ENCODE results near the gene BDKRB2.

The BDKRB2 gene

DNA sequence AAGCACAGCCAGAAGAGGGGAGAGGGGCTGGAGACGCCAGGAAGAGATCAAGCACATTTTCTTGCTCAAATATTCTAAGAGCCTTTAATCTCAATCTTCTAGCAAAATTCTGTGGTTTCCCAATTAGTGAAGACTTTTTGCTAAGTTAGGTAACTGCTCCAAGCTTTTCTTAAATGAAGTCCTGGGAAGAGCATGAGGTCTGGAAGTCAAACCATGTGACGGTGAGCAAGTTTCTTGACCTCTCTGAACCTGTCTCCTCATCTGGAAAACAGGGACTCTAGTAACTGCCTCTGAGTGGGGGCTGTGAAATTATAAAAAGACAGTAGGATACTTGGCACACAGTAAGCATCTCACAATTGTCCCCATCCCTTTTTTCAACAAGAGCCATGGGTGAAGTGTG, 75.5 kb downstream of the BDKRB2 start:
- no peak overlapping the region for H3K4me3 ChIP-seq (ENCODE audit: low read length)

DNA sequence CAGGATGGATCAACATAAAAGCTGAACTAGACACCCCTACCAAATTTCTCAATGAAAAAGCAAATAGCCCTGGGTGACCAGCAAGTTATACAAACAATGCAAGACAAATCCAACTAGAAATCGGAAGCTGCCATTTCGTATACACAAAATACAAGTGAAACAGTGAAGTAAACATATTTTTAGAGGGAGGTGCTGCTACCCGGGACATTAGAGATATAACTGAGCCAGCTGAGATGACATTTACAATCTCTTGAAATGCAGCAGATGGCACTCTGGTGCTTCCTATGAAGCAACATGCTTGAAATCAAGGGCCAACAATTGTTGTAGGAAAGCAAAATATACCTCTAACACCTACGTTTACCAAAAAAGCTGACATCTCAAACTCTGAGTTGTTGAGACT, 76.8 kb downstream of the BDKRB2 start:
- no peak overlapping the region for H3K4me3 ChIP-seq (ENCODE audit: low read length)
- no peak for DNase-seq (ENCODE audit: low read depth, low spot score)

More for the DNA sequence above, 75.5 kb downstream of the BDKRB2 start:
- DNase-seq (ENCODE audit: low read depth, low spot score) = no peak

DNA sequence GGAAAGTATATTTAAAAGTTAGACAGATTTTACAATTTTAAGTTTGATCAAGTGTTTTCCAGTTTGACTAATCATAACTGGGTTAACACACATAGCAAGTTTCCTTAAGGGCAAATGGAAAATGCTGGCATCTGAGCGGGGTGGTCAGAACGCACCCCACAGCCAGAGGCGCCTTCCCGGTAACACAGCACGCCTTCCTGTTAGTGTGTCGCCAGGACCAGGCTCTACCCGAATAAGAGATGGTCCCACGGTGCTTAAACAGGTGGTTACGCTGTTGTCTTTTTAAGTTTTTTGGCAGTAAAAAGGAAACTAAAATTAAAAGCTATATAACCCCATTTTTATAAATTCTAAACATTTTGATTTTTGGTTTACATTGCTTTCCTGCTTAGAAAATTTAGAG, 79.4 kb downstream of the BDKRB2 start:
- H3K4me3 ChIP-seq (ENCODE audit: low read length) = no peak overlapping the region
- no peak for DNase-seq (ENCODE audit: low read depth, low spot score)

DNA sequence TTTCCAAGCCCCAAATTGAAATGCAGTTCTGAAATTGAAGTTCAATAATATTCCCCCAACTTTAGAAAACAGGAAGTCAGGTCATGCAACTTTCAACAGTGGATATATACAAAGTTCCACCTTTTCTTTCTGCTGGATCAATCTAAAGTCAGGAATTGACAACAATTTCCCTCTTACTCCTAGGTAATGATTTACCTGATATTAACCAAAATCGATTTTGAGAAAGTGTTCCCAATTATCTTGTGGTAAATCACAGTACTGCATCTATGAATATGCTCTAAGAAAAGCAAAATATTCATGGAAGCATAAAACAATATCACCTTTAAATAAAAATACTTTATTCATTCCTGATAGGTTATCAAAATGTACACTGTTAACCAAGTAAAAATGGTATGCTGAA, 79.8 kb downstream of the BDKRB2 start:
- no peak for DNase-seq (ENCODE audit: low read depth, low spot score)
- no peak overlapping the region for H3K4me3 ChIP-seq (ENCODE audit: low read length)

DNA sequence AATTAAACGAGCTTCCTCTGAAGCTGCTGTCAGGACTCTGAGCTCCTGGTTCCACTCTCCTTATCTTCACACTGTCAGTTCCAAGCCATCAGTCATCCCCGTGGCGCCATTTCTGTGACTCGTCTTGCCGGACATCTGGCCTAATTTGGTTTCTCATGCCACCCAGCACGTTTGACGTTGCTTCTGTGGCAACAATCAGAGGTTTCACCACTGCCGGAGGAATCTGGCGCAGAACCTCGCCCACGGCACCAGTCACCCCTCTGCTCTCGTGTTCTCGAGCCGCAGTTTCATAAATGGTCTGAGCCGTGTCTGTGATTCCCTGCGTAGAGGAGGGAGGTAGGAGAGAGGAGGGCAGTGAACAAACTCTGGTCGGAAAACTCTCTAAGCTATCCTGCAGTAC, 81.0 kb downstream of the BDKRB2 start:
- no peak overlapping the region for H3K4me3 ChIP-seq (ENCODE audit: low read length)
- DNase-seq (ENCODE audit: low read depth, low spot score) = no peak

DNA sequence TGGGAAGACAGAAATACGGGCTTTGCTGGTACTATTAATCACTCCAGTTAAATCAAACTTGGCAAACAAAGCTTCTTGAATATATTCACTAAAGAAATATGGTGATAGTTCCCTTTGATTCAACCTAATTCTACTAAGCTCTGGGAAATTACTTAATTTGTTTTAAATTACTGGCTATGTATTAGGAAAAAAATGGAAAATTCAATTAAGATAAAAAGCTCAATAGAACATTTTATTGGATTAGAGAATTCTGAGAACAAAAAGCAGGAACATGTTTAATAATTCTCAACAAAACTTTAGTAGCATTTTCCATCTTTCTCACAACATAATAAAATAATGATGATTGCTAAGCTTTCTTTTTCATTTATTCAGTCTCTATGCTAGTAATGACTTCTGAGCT, 81.6 kb downstream of the BDKRB2 start:
- no peak overlapping the region for H3K4me3 ChIP-seq (ENCODE audit: low read length)
- DNase-seq (ENCODE audit: low read depth, low spot score) = no peak

DNA sequence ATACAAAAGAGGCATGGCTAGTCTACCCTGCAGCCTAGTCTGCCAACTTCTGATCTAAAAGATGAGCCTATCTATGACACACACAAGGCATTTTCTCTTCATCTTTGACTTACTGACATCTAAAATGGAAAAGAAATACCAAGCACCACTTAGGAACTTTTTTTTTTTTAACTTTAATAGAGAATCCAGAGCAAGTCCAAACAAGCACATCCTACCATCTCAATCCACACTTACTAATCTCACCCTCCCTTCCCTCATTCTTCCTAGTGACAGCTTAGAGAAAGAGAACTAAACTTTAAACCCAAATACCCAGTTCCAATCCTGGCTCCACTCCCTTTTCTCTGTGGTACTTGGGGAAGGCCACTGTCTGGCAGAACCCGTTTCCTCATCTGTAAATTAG, 83.2 kb downstream of the BDKRB2 start:
- H3K4me3 ChIP-seq (ENCODE audit: low read length) = no peak overlapping the region
- DNase-seq (ENCODE audit: low read depth, low spot score) = no peak
